NCI-H2171 treated with DMSO at 0.1 percent for 48 hours (cell line): Measurements from ENCODE around the gene KCNQ5.
A peak's percentile ranks its signal among the peaks of the same experiment; 100 is the strongest.
"Not testable (repeated sequence)": the region's sequence is repeated elsewhere in the genome, so short reads cannot be mapped to it uniquely, and the experiment has no call there.

ENCODE experiments used
- DNase-seq: peaks from one replicate; lab custom pipeline; 2025; lab: John Stamatoyannopoulos, UW

Gene KCNQ5

GRCh38 chr6:72621291-72622093 is at the start of gene KCNQ5:
Gene KCNQ5 (plus strand): TSS chr6:72622064.
- DNase-seq, result no peak

DNA sequence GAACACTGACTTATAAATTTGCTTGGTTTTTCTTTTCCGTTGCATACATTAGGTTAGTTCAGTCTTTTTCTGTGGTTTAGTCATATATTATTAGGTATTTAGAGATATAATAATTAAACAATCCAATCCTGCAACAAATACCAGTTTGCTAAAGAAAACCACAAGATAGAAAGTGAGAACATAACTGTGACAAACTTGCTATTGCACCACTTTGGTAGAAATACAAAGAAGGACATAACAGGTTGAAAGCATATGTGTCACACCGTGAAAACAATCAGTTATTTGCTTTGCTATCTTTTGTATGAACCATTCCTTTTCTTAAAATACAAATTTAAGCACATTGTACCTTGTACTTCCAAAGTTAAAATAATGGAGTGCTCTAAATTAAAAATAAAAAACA is 42.0 kb upstream of the KCNQ5 start:
- no peak for DNase-seq

DNA sequence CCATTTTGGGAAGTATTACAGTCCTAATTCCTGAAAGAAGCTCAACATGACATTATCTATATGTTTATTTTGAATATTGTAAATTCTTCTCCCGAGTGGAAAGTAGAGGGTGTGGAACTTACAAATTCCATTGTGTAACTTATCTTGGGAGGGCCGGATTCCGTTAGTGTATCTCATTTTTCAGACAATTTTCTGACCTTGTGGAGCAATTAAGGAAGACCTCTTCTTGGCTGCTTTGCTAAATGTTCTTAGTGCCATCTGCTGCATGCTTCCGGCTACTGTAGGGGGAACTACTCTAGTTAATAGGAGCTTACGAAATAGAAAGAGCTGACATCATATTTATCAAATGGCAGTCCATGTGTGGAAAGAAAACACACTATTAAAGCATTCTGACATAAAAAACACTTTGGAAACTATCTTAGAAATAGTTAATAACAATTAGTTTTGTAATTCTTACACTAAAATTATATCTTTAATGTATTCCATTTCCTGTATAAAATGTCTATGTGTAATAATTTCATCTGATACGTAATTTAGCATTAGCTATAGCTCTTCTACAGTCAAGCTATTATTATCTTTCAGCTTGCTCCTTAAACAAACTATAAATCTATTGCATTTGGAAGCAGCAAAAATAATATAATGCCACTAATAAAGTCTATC is 41.5 kb upstream of the KCNQ5 start:
- DNase-seq, result peak; percentile 42

GRCh38 chr6:72580950-72581349 is 40.9 kb upstream of the KCNQ5 start:
- not testable (repeated sequence) for DNase-seq

- DNase-seq, result no peak
These were observed 33.7 kb upstream of the KCNQ5 start for GRCh38 chr6:72588155-72588554.

GRCh38 chr6:72589096-72589495 is 32.8 kb upstream of the KCNQ5 start:
- no peak for DNase-seq

GRCh38 chr6:72595812-72596211 is 26.1 kb upstream of the KCNQ5 start:
- DNase-seq, result no peak

GRCh38 chr6:72616406-72617015 is 5.4 kb upstream of the KCNQ5 start:
- no peak for DNase-seq

- DNase-seq, result no peak
These were observed 4.1 kb upstream of the KCNQ5 start for GRCh38 chr6:72617721-72618120.

DNA sequence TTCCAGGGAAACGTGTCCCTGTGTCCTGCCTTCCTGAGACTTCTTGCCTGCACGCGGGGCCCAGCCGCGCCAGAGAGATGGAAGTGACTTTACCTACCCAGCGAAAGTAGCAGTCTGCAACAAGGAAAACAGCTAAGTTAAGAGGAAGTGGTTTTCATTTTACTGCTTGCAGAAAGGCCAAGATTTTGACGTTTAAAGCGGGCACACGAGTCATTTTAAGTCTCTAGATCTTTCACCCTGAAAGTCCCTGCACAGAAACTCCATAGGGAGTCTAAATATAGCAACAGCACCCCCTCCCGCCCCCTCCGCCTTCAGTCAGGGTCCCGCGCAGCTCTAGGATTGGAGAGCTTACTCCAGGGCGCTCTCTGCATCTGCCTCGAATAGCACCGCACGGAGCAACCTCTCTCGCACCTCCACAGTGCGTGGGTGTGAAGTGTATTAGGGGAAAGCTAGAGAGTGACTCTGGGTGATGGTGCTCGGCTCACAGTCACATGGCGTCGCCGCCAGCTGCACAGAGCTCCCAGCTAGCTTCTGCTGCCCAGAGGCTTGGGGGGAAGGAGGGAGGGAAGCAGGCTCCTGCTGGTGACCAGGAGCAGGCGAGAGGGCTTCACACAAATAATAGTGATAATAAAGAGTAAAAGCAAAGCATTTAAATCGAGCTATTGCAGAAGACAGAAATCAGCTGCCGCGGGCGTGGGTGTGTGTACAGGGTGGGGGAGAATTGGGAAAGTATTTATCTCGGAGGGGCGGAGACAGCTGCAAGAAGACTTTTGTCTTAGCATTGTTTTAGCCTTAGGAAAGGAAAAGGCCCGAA is 1.8 kb upstream of the KCNQ5 start:
- DNase-seq, result no peak

DNA sequence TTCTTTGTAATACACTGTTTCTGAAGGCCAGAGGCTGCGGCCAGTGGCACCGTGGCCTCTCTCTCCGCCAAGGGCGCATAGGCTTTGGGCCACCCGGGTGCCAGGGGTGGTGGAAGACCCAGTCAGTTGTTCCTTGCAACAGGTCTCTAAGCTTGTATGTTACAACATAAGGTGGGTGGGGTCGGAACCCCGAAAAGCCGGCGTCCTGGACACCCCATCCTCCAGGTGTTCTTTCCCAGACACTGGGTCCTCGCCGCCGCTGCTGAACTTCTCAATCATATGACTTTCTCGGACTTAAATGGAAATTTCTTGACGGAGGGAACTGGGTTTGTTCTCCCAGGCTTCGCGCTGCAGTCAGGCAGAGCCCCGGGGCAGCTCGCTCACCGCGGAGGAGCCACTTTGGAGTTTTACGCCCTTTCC is 983 bp upstream of the KCNQ5 start:
- DNase-seq, result no peak

- peak; percentile 18 for DNase-seq
These were observed 453 bp downstream of the KCNQ5 start for GRCh38 chr6:72622094-72622940.

- DNase-seq, result no peak
These were observed 1.9 kb downstream of the KCNQ5 start for GRCh38 chr6:72623808-72624207.

GRCh38 chr6:72624557-72625160 is 2.8 kb downstream of the KCNQ5 start:
- peak; percentile 33 for DNase-seq

DNA sequence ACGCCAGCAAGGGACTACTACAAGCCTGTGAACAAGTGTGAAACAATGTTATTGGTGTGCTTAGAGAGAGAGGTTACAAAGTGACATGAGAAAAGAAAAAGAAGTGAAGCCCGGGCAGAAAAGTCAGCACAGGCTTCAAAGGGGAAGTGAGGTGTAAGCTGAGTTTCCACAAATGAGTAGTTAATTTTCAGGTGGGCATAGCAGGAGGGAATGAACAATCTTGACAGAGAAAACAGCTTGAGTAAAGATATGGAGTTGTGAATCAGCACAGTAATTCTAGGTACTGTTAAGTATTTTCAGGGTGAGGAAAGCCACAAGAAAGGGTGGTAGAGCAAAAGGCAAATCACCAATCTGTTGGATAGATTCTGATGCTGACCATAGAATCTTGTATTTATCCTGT is 4.3 kb downstream of the KCNQ5 start:
- DNase-seq, result no peak

- no peak for DNase-seq
These were observed 5.7 kb downstream of the KCNQ5 start for GRCh38 chr6:72627539-72627938.

- DNase-seq, result no peak
These were observed 9.6 kb downstream of the KCNQ5 start for GRCh38 chr6:72631480-72631879.

DNA sequence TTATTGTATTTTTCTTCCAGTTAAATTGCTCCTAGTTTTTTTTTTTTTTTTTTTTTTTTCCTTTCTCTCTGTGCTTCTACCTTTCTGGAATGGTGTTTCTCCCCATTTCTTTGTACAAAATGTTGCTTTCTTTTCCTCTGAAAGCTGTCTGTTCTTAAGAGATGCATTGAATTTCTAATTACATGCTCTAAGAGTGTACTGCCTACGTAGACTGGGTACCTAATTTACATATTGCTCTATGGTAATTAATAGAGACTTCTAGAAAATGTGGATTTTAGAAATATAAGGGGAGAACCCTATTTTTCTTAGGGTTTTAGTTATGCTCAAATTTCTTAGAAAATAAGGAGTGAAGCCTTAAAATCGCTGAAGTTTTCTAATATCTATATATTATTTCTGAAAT is 13.8 kb downstream of the KCNQ5 start:
- no peak for DNase-seq

DNA sequence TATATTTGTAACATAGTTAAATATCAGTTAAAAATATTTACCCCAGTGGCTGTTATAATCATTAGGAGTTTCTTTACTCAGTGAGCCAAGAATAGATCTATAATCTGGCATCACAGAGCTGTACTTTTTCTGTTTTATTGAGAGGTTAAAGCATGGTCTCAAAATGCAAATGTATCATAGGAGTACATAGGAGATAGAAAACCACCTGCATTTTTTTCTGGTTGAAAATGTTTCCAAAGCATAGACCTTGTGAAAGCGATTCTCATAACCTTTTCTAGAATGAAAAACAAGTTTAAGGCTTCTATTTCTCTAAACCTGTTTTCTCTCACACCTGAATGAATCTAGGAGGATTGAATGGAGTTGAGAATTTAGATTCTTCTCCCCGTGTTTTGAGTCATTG is 14.4 kb downstream of the KCNQ5 start:
- no peak for DNase-seq

DNA sequence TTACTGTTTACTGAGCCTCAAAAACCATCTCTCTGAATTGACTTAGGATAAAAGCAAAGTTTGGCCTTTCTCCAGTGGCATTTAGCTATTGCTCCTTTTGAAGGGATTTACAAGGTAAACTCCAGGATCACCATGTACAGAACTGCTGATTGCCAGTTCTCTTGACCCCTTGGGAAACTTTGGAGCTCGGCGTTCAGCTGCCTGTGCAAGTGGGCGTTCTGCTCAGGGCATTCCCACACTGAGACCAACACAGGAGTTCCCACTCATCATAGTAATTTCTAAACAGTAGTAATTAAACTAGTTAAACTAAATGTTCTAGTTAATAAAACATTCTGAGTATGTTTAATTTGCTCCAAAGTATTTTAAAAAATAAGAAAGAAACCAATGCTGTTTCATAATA is 14.9 kb downstream of the KCNQ5 start:
- no peak for DNase-seq
